Measurements from ENCODE around the gene MISP.
"Not testable (repeated sequence)": the region's sequence is repeated elsewhere in the genome, so short reads cannot be mapped to it uniquely, and the experiment has no call there.

MISP gene, protein sequence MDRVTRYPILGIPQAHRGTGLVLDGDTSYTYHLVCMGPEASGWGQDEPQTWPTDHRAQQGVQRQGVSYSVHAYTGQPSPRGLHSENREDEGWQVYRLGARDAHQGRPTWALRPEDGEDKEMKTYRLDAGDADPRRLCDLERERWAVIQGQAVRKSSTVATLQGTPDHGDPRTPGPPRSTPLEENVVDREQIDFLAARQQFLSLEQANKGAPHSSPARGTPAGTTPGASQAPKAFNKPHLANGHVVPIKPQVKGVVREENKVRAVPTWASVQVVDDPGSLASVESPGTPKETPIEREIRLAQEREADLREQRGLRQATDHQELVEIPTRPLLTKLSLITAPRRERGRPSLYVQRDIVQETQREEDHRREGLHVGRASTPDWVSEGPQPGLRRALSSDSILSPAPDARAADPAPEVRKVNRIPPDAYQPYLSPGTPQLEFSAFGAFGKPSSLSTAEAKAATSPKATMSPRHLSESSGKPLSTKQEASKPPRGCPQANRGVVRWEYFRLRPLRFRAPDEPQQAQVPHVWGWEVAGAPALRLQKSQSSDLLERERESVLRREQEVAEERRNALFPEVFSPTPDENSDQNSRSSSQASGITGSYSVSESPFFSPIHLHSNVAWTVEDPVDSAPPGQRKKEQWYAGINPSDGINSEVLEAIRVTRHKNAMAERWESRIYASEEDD

DNA sequence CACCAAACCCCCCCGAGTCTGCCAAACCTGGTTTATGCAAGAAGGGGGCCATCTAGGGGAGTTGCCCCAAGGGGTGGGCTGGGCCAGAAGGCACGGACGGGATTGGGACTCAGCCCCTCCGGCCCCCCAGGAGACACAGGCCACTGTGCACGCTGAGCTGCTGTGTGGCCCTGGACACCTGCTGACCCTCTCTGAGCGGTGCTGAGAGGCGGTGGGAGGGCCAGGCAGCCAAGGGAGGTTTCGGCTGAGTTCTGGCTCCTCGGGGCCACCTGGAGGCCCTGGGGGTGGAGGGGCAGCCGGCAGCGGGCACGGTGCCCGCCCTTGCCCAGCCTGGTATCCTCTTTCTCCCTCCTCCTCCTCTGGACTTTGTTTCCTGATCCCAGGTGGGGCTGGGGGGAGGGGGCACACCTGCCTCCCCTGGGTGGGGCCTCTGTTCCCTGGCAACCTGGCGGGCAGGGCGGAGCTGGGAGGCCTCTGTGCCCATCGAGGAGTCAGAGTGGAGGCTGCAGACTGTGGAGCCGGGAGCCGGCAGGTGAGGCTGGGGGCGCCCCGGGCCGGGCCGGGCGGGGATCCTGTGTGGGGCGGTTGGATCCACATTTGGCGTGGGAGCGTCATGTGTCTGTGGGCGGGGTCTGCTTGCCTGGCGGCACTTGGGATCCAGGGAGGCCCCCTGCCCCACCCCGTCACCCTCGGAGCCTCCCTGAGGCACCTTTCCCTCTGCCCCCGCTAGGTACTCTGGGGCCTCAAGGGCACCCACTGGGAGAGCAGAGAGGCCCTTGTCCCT, at the start of gene MISP:
TSS of gene MISP (plus strand) at position 473 of the 784 bp plus-strand sequence. CDS start 5,835 bp downstream, outside the sequence.
- DNase-seq: peak; percentile 70

DNA sequence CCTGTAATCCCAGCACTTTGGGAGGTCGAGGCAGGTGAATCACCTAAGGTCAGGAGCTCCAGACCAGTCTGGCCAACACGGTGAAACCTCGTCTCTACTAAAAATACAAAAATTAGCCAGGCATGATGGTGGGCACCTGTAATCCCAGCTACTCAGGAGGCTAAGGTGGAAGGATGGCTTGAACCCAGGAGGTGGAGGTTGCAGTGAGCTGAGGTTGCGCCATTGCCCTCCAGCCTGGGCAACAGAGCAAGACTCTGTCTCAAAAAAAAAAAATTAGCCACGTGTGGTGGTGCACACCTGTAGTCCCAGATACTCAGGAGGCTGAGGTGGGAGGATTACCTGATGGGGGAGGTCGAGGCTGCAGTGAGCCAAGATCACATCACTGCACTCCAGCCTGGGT, 48.1 kb upstream of the MISP start:
- DNase-seq: not testable (repeated sequence)

DNA sequence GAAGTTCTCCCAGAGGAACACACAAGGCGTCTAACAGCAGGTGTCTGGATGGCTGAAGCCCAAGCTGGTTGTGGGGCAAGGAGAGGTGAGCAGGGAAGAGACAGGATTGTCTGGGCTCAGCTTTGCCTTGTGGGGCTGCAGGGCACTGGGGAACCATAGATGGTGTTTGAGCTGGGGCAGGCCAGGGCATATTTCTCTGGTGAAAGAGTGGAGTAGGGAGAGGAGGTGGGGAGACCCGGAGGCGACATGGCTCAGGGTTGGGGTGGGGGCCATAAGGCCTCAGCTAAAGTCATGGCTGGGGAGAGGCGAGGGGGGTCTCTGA, 47.6 kb upstream of the MISP start:
- no peak for DNase-seq

DNA sequence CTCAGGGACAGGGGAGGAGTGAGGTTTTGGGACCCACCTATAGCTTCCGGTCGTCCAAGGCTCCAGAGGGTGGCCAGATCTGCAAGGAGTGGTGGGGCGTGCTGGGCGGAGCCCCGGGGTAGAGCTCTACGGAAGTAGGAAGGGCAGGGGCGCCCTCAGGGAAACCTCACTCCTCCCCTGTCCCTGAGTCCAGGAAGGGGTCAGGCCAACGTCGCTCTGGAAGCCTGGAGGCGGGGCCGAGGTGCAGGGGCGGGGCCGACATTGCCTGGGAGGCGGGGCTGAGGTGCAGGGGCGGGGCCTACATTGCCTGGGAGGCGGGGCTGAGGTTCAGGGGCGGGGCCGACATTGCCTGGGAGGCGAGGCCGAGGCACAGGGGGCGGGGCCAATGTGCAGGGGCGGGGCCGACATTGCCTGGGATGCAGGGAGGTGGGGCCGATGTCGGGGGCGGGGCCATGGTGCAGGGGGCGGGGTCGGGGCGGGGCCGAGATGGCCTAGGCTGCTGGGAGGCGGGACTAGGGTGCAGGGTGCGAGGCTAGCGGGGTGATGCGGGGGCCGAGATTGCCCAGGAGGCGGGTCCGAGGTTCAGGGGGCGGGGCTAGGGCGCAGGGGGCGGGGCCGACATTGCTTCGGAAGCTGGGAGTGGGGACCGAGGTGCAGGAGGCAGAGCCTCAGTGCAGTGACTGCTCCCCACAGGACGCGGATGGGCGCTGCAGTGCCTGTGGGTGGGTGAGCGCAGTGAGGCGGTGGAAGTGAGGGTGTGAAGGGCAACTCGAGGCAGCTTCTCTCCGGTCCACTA, 47.1 kb upstream of the MISP start:
- DNase-seq: no peak

DNA sequence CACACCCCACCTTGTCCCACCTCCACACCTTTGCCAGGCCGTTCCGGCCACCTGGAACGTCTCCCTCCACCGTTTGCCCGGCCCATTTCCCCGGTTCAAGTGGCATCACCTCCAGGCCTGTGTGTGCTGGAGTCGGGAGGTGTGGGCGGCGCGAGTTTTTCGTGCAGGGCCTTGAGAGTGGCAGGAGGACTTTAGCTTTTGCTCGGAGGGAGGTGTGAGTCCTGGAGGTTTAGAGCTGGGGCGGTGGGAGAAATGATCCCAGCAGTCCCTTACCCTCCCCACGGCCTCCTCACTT, 46.5 kb upstream of the MISP start:
- DNase-seq: no peak

DNA sequence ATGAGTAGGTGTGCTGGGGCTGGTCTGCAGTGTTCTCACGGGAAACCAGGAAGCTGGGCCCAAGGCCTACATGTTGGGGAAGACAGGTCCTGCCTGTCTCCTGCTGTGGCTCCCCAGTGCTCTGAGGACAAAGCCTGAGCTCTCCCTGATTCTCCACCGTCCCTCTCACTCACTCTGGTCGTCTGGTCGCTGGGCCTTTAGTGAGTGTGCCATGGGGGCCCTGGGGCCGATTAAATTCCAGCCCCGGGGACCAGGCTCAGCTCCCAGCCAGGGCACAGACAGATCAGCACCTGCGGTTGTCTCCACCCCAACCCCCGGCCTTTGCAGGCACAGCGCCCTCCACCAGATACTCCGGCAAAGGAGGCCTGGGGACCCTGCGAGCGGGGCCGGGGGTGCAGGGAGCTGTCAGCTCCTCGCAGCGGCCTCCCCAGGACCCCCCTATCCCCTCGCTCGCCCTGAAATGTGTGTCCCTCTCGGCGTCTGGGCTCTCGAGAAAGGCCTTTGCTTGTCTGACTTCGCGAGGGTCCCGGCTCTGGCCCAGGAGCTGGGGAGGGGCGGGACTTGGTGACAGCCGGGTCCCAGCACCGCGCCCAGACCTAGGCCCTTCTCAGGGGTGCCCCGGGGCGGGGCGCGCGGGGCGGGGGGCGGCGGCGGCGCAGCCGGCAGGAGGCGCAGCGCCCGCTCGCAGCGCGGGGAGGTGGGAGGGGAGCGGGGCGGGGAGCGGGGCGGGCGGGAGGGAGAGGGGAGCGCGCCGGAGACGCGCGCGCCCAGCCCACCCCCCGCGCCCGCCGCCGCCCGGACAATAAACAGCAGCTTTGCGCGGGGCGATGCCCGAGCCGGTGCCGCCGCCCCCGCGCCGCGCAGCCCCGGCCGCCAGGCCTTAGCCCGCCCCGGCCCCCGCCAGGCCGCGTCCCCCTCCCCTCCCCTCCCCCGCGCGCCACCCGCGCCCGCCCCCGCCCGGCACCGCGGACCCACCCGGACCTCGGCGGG, 42.5 kb upstream of the MISP start, which contains the start of gene PALM:
TSS of gene PALM (plus strand) at position 782 of the 990 bp plus-strand sequence. CDS start 212 bp downstream, outside the sequence.
- DNase-seq: no peak

- no peak for DNase-seq
These were observed 41.5 kb upstream of the MISP start for GRCh38 chr19:709196-709964.

DNA sequence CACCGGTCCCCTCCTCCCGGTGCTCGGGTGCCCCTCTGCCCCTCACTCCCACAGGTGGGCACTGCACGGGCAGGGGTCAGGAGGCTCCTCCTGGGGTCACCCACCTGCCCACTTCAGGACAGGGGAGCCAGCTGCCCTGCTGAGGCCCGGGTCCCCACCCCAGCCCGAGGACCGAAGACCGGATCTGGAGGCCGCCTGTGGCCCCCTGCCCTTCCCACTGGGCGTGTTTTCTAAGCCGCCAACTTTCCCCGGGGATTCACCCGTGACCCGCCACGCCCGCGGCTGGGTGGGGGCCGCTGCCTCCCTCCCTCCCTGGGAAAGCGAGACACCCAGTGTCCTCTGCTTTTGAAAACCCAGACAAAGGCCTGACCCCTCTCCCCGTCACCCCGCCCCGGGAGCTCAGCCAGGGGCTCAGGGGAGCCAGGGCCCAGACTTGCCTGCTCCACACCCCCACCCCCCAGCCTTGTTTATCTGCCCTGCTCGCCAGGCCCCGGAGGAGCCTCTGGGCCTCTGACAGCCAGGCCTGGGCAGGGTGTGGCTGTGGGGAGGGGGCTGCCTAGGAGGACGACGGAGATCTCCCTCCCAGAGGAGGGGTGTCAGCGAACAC, 40.8 kb upstream of the MISP start:
- DNase-seq: no peak

- no peak for DNase-seq
These were observed 40.1 kb upstream of the MISP start for GRCh38 chr19:710767-711166.

- no peak for DNase-seq
These were observed 39.7 kb upstream of the MISP start for GRCh38 chr19:711254-711653.

GRCh38 chr19:715347-715746, 35.6 kb upstream of the MISP start:
- DNase-seq: no peak

- DNase-seq: no peak
These were observed 32.5 kb upstream of the MISP start for GRCh38 chr19:718251-718951.

GRCh38 chr19:718991-719512, 31.9 kb upstream of the MISP start:
- DNase-seq: no peak

DNA sequence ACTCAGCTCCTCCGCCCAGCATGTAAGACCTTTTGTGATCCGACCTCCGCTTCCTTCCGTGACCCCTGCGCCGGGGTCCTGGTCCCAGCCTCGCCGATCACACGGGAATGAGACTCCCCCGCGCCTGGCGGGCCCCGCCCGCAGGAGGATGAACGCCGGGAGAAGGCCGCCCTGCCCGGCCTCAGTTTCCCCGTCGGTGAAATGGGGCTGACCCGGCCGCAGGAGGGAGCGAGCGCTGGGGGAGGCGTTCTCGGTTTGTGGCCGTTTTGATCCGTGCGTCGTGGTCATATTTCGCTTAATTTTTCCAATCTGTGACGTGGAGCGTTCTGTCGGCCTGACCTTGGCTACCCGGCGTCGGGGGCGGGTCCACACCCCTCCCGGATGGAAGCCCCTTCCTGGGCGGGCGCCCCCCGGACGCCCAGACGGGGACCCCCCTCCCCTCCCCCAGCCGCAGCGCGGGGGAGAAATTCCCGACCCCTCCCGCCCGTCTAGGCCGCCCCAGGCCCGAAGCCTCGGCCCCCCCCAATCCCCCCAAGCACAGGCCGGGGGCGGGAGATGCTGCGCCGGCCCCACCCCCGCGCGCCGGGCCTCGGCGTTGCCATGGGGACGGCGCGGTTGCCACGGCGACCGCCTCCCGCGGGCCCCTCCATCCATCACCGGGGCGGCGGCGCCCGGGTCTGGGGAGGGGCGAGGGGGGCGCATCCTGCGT, 31.1 kb upstream of the MISP start:
- DNase-seq: no peak

- DNase-seq: no peak
These were observed 30.4 kb upstream of the MISP start for GRCh38 chr19:720345-721160.

GRCh38 chr19:722553-723101, 28.3 kb upstream of the MISP start:
- DNase-seq: no peak

DNA sequence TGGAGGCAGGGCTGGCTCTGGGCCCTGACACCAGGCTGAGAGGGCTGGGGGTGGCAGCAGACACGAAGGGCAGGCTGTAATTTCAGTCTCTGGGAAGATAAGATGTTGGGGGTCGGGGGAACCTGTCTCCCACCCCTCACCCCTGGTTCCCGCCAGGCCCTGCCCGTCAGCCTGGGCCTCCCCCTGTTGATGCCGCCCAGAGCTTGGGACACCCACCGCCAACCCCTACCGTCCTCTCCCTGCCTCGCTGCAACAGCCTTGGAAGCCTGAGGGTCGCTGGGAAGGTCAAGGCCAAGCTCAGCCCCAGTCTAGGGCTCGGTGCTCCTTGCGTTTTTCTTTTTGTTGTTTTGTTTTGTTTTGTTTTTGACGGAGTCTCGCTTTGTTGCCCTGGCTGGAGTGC, 27.7 kb upstream of the MISP start:
- DNase-seq: no peak

- no peak for DNase-seq
These were observed 27.2 kb upstream of the MISP start for GRCh38 chr19:723714-724113.

Data from DMS153 (cell line).